Astrocyte of the cerebellum (primary cell): Measurements from ENCODE around the gene NPEPPS.

ENCODE experiments used
- DNase-seq: peaks from one replicate; pipeline ENCODE4 v3.0.0-alpha.2; 2011; ENCODE audit warnings: low read depth
- H3K4me3 ChIP-seq: 2 replicates; pipeline ENCODE4 v1.5.1; 2011; ENCODE audit warnings: mild to moderate bottlenecking, low read depth, low read length, moderate library complexity
- CTCF ChIP-seq: IDR thresholded peaks from 2 replicates; pipeline ENCODE4 v1.5.1; 2012; ENCODE audit warnings: low read length, low read depth, moderate library complexity, mild to moderate bottlenecking; ENCODE audit errors: missing control alignments
- in situ Hi-C: cut with HindIII; loops from 2 replicates; pipeline ENCODE4 v1.10.0; 2017; ENCODE audit warnings: low sequenced_read_pairs

NPEPPS gene

GRCh38 chr17:47638903-47639302, 108.0 kb downstream of the NPEPPS start:
- no peak for DNase-seq
- in situ Hi-C loops = no loop called here
- no peak overlapping the region for H3K4me3 ChIP-seq
- TF ChIP-seq CTCF = no peak

- DNase-seq = no peak
- in situ Hi-C loops = no loop called here
- no peak overlapping the region for H3K4me3 ChIP-seq
- TF ChIP-seq CTCF = no peak
Measured at GRCh38 chr17:47640076-47640475, 109.2 kb downstream of the NPEPPS start.

- no peak for DNase-seq
- in situ Hi-C loops = no loop called here
- H3K4me3 ChIP-seq = no peak overlapping the region
- no peak for TF ChIP-seq CTCF
Measured at GRCh38 chr17:47641202-47641601, 110.3 kb downstream of the NPEPPS start.

GRCh38 chr17:47643116-47643515, 112.2 kb downstream of the NPEPPS start:
- no peak for DNase-seq
- in situ Hi-C loops = no loop called here
- TF ChIP-seq CTCF = no peak
- no peak overlapping the region for H3K4me3 ChIP-seq

GRCh38 chr17:47644324-47644723, 113.4 kb downstream of the NPEPPS start:
- no peak for DNase-seq

GRCh38 chr17:47649153-47649971, 118.5 kb downstream of the NPEPPS start, which contains the start of gene KPNB1:
TSS of gene KPNB1 (plus strand) at chr17:47649919. CDS start at chr17:47650245, 326 bp downstream.
- in situ Hi-C loops = no loop called here
- TF ChIP-seq CTCF = no peak
- H3K4me3 ChIP-seq = peak within 1 kb of the TSS; percentile 71
- peak; percentile 100 for DNase-seq

More at GRCh38 chr17:47644324-47644723, 113.4 kb downstream of the NPEPPS start:
- in situ Hi-C loops = no loop called here
- H3K4me3 ChIP-seq = no peak overlapping the region
- no peak for TF ChIP-seq CTCF
